ENCODE data around the gene TMEM167B. TPM values are rescaled to one million over a fixed set of nuclear protein-coding genes. Genes with fewer than 3 reads are reported as not detected.

TMEM167B gene
- total RNA-seq, 3 donors from 2014 or later (not counting 1 experiment from before 2014, with no cell fraction given), result 61.2 to 73.0 (median 71.8) TPM

DNA sequence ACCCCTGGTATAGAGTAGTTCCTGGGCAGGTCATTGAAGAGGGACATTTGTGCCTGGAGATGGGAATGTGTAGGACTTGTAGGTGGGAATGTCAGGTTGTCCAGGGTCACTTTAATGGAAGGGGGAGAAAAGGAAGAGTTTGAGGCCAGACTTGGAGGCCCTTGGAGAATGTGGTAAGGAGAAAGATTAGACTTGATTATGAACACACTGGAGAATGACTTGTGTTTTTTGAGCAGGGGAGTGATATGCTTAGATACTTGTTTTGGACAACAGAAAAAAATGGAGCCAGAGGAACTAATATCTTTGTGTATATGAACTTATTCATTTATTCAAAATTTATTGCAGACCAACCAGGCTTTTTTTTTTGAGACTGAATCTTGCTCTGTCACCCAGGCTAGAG, 41.2 kb downstream of the TMEM167B start:
- H3K36me3 Mint-ChIP-seq, result no peaks in the 10 kb centered on the region
- H3K27me3 Mint-ChIP-seq (ENCODE audit: low read depth in 2 of 2), result no peaks in the 10 kb centered on the region
- DNase-seq, result no peak
- H3K9me3 Mint-ChIP-seq, result no peaks in the 10 kb centered on the region
- H3K4me3 Mint-ChIP-seq, result no peak overlapping the region
- Histone ChIP-seq H3K27me3 (ENCODE audit: control insufficient read depth, insufficient read depth, low read length) (no peaks in the 10 kb centered on the region), H3K4me1 (ENCODE audit: control insufficient read depth, insufficient read depth, low read length) (no peaks in the 10 kb centered on the region), H3K9me3 (ENCODE audit: control insufficient read depth, insufficient read depth, low read length) (no peaks in the 10 kb centered on the region), H3K36me3 (ENCODE audit: control insufficient read depth, insufficient read depth, low read length) (no peaks in the 10 kb centered on the region), H3K4me3 (ENCODE audit: low read length) (no peak overlapping the region), H3K27ac (ENCODE audit: low read length) (no peak overlapping the region)
- intact Hi-C loops (cut with micrococcal nuclease), result no loop called here
- no peak for ATAC-seq
- H3K4me1 Mint-ChIP-seq, result peaks cover 0 to 10% of the 10 kb centered on the region in 2 donors
- no peak overlapping the region for H3K27ac Mint-ChIP-seq
- TF ChIP-seq, protein P1, sequence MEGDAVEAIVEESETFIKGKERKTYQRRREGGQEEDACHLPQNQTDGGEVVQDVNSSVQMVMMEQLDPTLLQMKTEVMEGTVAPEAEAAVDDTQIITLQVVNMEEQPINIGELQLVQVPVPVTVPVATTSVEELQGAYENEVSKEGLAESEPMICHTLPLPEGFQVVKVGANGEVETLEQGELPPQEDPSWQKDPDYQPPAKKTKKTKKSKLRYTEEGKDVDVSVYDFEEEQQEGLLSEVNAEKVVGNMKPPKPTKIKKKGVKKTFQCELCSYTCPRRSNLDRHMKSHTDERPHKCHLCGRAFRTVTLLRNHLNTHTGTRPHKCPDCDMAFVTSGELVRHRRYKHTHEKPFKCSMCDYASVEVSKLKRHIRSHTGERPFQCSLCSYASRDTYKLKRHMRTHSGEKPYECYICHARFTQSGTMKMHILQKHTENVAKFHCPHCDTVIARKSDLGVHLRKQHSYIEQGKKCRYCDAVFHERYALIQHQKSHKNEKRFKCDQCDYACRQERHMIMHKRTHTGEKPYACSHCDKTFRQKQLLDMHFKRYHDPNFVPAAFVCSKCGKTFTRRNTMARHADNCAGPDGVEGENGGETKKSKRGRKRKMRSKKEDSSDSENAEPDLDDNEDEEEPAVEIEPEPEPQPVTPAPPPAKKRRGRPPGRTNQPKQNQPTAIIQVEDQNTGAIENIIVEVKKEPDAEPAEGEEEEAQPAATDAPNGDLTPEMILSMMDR (IDR thresholded peaks at IDR 0.05), result no peak

DNA sequence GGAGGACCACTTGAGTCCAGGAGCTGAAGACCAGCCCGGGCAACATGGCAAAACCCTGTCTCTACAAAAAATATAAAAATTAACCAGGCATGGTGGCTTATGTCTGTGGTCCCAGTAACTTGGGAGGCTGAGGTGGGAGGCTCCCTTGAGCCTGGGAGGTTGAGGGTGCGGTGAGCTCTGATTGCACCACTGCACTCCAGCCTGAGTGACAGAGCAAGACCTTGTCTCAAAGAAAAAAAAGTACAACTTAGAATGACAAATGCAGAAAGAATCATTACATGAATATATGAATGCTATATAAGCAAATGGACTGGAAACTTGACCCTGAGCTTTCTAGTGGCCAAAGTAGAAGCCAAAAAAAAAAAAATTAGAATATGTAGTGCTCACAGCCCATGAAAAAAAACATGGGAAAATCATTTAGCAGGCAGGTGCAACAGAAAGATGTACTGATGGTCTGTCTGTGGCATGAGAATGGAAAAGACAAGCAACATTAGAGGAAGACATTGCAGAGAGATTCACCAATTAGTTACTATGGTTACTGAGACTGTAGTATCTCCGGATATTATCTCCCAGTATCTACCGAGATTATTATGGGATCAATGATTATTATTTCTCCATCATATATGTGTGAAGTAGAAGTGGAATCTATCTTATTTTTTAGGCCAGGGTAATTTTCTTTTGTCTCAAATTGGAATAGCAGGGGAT, 42.6 kb downstream of the TMEM167B start:
- TF ChIP-seq, protein P1 (IDR thresholded peaks at IDR 0.05), result no peak
- 100% methylated on average over 1 of the region's 4 CpGs for WGBS (ENCODE audit: insufficient coverage)
- no peaks in the 10 kb centered on the region for H3K27me3 ChIP-seq (ENCODE audit: control insufficient read depth, insufficient read depth, low read length)
- H3K4me3 Mint-ChIP-seq, result no peak overlapping the region
- intact Hi-C loops (cut with micrococcal nuclease), result no loop called here
- peaks cover 0 to 10% of the 10 kb centered on the region in 2 donors for H3K4me1 Mint-ChIP-seq
- ATAC-seq (no peak), DNase-seq (no peak)
- H3K36me3 Mint-ChIP-seq, result no peaks in the 10 kb centered on the region
- H3K27ac Mint-ChIP-seq, result no peak overlapping the region
- H3K27ac ChIP-seq (ENCODE audit: low read length), result no peak overlapping the region
- H3K36me3 ChIP-seq (ENCODE audit: control insufficient read depth, insufficient read depth, low read length), result no peaks in the 10 kb centered on the region
- H3K9me3 Mint-ChIP-seq, result no peaks in the 10 kb centered on the region
- H3K4me3 ChIP-seq (ENCODE audit: low read length), result no peak overlapping the region
- H3K9me3 ChIP-seq (ENCODE audit: control insufficient read depth, insufficient read depth, low read length), result no peaks in the 10 kb centered on the region
- H3K27me3 Mint-ChIP-seq (ENCODE audit: low read depth in 2 of 2), result no peaks in the 10 kb centered on the region
- H3K4me1 ChIP-seq (ENCODE audit: control insufficient read depth, insufficient read depth, low read length), result no peaks in the 10 kb centered on the region

DNA sequence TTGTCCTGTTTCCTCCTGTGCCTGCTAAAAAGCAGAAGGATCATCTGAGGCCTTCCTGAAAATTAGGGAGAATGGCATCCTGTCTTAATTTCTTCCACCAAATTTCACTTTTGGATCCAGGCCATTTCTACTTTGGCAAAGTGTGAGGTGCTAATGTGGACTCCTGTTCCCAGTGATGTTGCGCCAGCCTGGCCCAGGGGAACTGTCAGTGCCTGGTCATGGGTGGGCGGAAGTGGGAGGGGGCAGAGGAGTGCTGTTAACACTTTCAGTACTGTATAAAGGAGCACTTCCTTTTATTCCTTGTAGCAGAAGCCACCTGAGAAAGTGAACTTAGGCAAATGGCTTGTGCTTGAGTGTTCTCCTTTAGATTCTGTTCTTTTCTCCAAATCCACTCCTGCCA, 43.3 kb downstream of the TMEM167B start:
- no peaks in the 10 kb centered on the region for H3K9me3 ChIP-seq (ENCODE audit: control insufficient read depth, insufficient read depth, low read length)
- no peak overlapping the region for H3K27ac ChIP-seq (ENCODE audit: low read length)
- no peaks in the 10 kb centered on the region for H3K36me3 ChIP-seq (ENCODE audit: control insufficient read depth, insufficient read depth, low read length)
- H3K27me3 Mint-ChIP-seq (ENCODE audit: low read depth in 2 of 2), result no peaks in the 10 kb centered on the region
- no peaks in the 10 kb centered on the region for H3K27me3 ChIP-seq (ENCODE audit: control insufficient read depth, insufficient read depth, low read length)
- no peaks in the 10 kb centered on the region for H3K36me3 Mint-ChIP-seq
- no peak overlapping the region for H3K4me3 Mint-ChIP-seq
- 47% methylated on average over 2 of the region's 2 CpGs for WGBS (ENCODE audit: insufficient coverage)
- TF ChIP-seq, protein P1 (IDR thresholded peaks at IDR 0.05), result no peak
- H3K27ac Mint-ChIP-seq, result no peak overlapping the region
- peaks cover 0 to 10% of the 10 kb centered on the region in 2 donors for H3K4me1 Mint-ChIP-seq
- no peak for DNase-seq
- no peak overlapping the region for H3K4me3 ChIP-seq (ENCODE audit: low read length)
- intact Hi-C loops (cut with micrococcal nuclease), result no loop called here
- H3K4me1 ChIP-seq (ENCODE audit: control insufficient read depth, insufficient read depth, low read length), result no peaks in the 10 kb centered on the region
- no peak for ATAC-seq
- H3K9me3 Mint-ChIP-seq, result no peaks in the 10 kb centered on the region

DNA sequence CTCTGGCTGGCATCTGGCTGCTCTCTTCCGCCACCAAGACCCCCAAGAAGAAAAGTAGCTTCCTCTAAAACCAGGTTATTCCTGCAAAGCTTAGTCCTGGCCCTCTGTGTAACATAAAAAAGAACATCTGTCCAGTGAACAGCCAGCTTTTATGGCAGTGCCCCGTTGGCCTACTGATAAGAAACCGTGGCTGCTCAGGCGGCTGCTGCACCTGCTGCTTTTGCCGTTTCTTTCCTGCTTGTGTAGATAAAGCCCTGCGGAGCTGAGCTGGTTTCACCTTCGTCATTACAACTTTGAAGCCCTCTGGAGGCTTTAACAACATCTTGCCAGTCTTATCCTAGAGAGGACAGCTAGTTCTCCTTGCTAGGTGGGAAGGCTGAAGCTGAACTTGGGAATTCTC, 43.9 kb downstream of the TMEM167B start:
- Histone ChIP-seq H3K4me3 (ENCODE audit: low read length) (no peak overlapping the region), H3K4me1 (ENCODE audit: control insufficient read depth, insufficient read depth, low read length) (no peaks in the 10 kb centered on the region), H3K9me3 (ENCODE audit: control insufficient read depth, insufficient read depth, low read length) (no peaks in the 10 kb centered on the region), H3K36me3 (ENCODE audit: control insufficient read depth, insufficient read depth, low read length) (no peaks in the 10 kb centered on the region), H3K27me3 (ENCODE audit: control insufficient read depth, insufficient read depth, low read length) (no peaks in the 10 kb centered on the region), H3K27ac (ENCODE audit: low read length) (no peak overlapping the region)
- no peak for ATAC-seq
- WGBS (ENCODE audit: insufficient coverage), result 30% methylated on average over 7 of the region's 7 CpGs
- no peak overlapping the region for H3K4me3 Mint-ChIP-seq
- H3K27ac Mint-ChIP-seq, result no peak overlapping the region
- no peaks in the 10 kb centered on the region for H3K36me3 Mint-ChIP-seq
- peak in 1 of 2 donors; percentile 8 for DNase-seq
- TF ChIP-seq, protein P1 (IDR thresholded peaks at IDR 0.05), result no peak
- no peaks in the 10 kb centered on the region for H3K9me3 Mint-ChIP-seq
- H3K27me3 Mint-ChIP-seq (ENCODE audit: low read depth in 2 of 2), result no peaks in the 10 kb centered on the region
- intact Hi-C loops (cut with micrococcal nuclease), result no loop called here
- peaks cover 0 to 10% of the 10 kb centered on the region in 2 donors for H3K4me1 Mint-ChIP-seq
